ENCODE results near the gene SNX25.

Gene SNX25

GRCh38 chr4:185259719-185260118 is 50.3 kb downstream of the SNX25 start:
- no peak overlapping the region for H3K4me3 ChIP-seq (ENCODE audit: low read depth, low read length)

DNA sequence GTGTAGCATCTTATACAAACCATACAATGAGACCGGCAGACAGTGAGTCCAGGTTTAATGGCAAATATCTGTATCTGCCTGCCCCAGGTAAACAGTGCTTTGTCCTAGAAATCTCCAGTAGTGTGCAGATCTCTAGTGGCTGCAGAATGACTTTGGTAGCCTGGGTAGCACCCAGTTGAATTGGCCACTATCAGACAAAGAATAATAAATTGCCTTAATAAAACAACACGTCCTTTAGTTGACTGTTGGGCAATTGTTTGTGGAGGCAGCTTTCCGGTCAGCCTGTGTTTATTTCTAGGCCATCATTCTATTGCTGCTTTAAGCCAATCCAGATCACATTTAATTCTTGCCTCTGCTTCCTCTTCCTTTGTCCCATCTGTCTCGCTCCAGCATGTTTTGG is 52.5 kb downstream of the SNX25 start:
- H3K4me3 ChIP-seq (ENCODE audit: low read depth, low read length) = no peak overlapping the region

DNA sequence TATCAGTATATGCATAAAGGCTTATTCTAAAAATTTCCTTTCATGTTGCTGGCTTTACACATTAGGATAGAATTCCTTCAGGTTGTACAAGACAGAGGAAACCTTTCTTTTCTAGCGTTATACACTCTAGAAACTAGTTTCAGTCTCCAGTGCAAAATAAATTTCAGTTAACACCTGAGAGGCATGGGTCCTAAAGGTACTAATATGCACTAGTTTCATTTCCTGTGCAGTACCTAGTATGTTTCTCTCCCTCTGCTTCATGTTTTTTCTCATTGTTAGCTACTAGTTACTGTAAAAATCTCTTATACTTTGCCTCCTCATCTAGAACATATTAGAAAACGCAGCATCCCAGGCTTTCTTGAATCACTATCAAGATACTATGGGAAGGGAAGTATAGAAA is 54.0 kb downstream of the SNX25 start:
- no peak overlapping the region for H3K4me3 ChIP-seq (ENCODE audit: low read depth, low read length)

DNA sequence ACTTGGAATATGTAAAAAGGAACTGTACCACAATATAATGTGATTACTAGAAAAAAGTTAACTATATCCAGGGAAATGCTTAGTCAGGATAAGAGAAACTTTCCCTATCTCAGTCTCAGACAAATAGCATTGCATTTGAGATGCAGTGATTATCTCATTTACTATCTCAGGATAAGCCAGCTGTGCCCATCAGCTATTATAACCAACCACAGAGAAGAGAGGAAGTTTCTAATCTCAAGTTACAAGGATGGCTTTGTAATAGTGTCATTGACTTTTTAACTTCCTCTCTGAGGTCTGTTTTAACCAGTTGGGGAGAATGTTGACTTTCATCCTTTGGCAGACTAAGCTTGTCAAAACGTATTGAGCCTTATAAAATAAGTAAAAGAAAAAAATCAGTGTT is 56.5 kb downstream of the SNX25 start:
- no peak overlapping the region for H3K4me3 ChIP-seq (ENCODE audit: low read depth, low read length)

- H3K4me3 ChIP-seq (ENCODE audit: low read depth, low read length) = no peak overlapping the region
These were observed 59.9 kb downstream of the SNX25 start for GRCh38 chr4:185269286-185269685.

- no peak overlapping the region for H3K4me3 ChIP-seq (ENCODE audit: low read depth, low read length)
These were observed 60.6 kb downstream of the SNX25 start for GRCh38 chr4:185270037-185270436.

DNA sequence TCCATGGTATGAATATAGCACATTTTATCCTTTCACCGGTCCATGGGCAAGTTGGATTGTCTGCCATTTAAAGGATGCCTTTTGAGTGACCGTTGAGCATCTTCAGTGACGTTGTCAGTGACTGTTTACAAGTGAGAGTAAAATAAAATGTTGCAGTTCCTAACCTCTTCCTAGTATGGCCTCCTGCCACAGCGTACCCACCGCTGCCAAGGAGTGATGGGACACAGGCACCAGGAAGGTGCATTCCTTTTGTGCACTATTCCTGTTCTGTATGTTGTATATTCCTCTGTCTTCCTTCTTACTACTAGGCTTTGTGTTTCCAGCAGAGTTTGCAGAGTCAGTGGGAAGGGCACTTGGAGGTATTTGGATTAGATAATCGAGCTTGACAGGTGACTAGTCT is 61.5 kb downstream of the SNX25 start:
- no peak overlapping the region for H3K4me3 ChIP-seq (ENCODE audit: low read depth, low read length)

GRCh38 chr4:185272245-185272644 is 62.8 kb downstream of the SNX25 start:
- no peak overlapping the region for H3K4me3 ChIP-seq (ENCODE audit: low read depth, low read length)

DNA sequence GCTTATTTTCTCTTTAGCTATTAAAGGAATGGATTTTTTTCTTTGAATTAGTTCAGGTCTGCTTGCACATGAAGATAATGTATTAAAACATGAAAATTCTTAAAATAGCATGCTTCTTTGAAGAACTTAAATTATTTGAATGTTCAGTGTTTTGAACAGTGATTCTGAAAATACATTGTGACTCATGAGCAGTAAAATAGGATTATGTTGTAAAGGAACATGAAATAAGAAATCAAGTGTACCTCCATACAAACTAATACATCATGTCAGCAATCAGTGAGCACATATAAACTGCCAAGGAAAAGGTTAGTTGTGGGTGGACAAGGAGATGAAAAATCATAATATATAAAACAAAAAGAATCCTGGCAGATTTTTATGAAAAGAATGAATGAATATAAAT is 66.1 kb downstream of the SNX25 start:
- no peak overlapping the region for H3K4me3 ChIP-seq (ENCODE audit: low read depth, low read length)

- no peak overlapping the region for H3K4me3 ChIP-seq (ENCODE audit: low read depth, low read length)
These were observed 66.6 kb downstream of the SNX25 start for GRCh38 chr4:185276036-185276435.

DNA sequence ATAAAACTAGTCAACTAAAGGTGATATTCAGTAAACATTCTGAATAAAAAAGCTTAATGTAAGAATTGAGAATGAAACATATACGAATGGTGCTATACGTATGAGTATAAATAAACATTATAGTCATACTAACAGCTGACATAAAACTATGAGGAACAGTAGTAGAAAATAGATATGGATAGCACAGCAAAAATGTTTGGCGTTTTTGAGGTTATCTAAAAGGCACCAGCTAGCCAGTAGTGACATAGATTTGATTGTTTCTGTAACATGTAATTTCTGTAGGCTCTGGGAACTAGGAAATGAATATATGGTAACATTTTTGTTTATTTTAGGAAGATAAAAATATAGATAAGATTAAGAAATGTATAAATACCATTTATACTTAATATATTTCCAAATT is 69.3 kb downstream of the SNX25 start:
- H3K4me3 ChIP-seq (ENCODE audit: low read depth, low read length) = no peak overlapping the region

GRCh38 chr4:185280608-185281007 is 71.2 kb downstream of the SNX25 start:
- H3K4me3 ChIP-seq (ENCODE audit: low read depth, low read length) = no peak overlapping the region

DNA sequence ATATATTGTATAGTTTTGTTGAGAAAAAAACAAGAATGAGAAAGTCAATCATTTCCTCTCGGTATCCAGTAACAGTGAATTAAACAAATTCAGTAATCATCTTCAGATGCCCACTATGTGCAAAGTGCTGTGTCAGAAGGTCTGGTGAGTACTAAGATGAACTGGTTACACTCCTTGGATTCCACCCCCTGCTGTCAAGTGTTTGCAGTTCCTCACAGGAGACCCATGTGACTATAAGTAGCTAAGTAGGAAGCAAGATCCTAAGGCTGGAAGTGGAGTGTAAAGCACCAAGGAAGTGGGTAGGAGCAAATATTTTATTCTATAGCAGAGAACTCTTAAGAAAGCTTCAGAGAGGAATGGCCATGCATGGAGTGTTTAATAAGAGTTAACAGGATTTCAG is 73.6 kb downstream of the SNX25 start:
- H3K4me3 ChIP-seq (ENCODE audit: low read depth, low read length) = no peak overlapping the region

GRCh38 chr4:185283723-185284122 is 74.3 kb downstream of the SNX25 start:
- no peak overlapping the region for H3K4me3 ChIP-seq (ENCODE audit: low read depth, low read length)

DNA sequence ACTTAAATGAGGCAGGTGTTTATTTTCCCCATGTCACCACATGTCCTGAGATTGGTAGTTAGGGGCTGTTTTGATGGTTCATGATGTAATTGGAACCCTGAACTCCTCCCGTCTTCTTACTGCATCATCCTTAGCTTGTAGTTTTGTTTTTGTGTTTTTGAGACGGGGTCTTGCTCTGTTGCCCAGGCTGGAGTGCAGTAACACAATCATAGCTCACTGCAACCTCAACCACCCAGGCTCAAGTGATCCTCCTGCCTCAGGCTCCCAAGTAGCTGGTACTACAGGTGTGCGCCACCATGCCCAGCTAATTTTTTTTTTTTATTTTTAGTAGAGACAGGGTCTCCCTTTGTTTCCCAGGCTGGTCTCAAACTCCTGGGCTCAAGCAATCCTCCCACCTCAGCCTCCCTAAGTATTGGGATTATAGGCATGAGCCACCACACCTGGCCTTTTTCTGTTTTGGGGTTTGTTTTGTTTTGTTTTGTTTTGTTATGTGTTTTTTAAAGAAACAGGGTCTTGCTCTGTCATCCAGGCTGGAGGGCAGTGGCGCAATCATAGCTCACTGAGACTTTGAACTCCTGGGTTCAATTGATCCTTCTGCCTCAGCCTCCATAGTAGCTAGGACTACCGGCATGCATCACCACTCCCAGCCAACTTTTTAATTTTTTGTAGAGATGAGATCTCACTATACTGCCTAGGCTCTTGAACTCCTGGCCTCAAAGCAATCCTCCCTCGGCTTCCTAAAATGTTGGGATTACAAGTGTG is 76.4 kb downstream of the SNX25 start:
- H3K4me3 ChIP-seq (ENCODE audit: low read depth, low read length) = no peak overlapping the region

DNA sequence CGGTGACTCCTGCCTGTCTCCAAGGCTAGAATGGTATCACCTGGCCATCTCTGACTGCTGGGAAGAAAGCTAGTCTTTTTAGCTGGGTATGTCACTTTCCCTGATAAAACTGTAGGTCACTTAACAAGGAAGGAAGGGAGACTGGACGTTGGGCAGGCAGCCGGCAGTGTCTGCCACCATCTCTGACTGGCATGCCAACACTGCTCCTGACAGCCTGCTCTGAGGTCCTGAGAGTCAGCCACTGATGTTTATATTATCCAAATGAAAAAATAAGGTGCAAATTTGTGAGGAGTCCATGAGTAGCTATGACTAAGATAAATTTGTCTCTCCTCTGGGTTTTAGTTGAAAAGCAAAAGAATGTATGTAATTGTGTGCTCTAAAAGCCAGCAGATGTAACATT is 77.2 kb downstream of the SNX25 start:
- no peak overlapping the region for H3K4me3 ChIP-seq (ENCODE audit: low read depth, low read length)

DNA sequence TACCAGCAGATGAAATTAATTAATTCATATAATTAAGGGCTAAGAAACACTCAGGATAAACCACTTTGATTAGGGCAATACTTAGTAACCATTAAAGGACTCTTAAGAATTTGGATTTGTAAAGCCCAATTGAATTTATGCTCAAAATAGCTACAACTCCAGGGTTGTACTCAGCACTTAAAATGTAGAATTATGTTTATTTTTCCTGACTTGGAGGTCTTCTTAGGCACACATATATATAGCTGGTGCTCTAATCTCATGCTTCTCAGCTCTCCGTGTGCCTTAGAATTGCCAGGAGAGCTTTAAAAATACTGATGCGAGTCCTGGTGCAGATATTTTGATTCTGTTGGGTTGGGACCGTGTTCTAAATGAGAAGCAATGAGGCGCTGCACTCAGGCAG is 77.6 kb downstream of the SNX25 start:
- no peak overlapping the region for H3K4me3 ChIP-seq (ENCODE audit: low read depth, low read length)

DNA sequence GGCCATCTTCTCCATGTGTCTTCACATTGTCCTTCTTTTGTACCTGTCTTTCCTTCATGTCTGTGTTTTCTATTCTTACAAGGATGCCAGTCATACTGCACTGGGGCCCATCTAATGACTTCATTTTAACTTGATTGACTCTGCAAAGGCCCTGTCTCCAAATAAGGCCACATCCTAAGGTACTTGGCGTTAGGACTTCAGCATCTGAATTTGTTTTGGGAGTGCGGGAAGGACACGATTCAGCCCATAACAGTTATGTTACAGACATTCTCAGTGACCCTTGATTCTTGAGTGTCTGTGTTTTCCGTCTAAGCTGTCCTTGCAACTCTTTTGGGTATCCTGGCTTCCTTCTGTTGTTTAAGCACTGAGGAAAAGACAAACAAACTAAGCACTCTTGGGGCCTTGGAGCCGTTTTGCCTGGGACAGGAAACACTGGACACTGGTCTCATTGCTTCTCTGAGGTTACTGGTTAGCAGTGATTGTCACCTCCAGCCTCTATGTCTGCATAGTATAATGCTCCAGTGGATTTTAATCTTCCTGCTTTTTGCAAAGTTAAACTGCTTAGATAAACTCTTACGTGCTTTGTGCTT is 80.7 kb downstream of the SNX25 start:
- H3K4me3 ChIP-seq (ENCODE audit: low read depth, low read length) = no peak overlapping the region

- no peak overlapping the region for H3K4me3 ChIP-seq (ENCODE audit: low read depth, low read length)
These were observed 81.3 kb downstream of the SNX25 start for GRCh38 chr4:185290656-185291055.

DNA sequence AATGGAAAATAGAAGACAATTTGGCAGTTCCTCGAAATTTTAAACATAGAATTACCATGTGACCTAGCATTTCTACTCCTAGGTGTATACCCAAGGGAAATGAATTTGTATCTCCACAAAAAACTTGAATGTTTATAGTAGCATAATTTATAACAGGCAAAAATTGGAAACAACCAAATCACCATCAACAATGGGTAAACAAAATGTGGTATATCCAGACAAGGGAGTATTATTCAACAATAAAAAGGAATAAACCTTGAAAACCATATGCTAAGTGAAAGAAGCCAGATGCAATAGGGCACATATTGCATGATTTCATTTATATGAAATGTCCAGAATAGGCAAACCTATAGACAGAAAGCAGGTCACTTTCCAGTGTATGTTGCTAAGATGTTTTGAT is 83.8 kb downstream of the SNX25 start:
- no peak overlapping the region for H3K4me3 ChIP-seq (ENCODE audit: low read depth, low read length)

DNA sequence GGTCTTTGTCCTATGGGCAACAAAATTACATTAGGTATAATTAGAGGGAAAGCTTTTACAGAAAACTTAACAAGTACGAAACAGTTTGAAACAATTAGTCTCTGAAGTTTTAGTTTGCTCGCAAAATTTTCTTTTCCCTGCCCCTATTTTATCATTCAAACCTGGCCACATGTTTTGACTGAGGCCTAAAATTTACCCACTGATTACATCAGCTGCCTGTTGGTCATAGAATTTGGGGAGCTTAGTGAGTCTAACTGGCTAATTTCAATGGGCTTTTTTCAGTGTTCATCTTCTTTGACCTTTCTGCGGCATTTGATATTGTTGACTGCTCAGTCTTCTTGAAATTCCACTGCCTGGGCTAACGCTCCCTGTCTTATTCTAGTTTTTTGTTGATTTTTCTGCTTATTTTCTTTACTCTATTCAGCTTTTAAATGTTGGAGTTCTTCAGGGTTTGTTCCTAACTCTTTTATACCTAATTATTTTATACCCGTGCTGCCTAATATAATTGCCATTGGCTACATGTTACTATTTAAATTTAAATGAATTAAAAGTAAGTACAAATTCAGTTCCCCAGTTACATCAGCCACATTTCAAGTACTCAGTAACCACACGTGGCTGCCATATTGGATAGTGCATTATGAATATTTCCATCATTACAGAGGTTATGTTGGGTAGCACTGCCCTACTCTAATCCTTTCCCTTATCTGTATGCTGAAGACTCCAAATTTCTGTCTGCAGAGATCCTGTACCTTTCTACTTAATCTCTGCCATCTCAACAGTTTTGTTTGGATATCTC is 87.5 kb downstream of the SNX25 start:
- no peak overlapping the region for H3K4me3 ChIP-seq (ENCODE audit: low read depth, low read length)
